GM23338 (cell line): Measurements from ENCODE around the gene ATXN7L1.

Source experiments
- CREB1 ChIP-seq: fragments of 250-450 bp; sonication (Bioruptor Pico); IDR thresholded peaks from 2 replicates; pipeline ENCODE4 v1.5.0; 2020; ENCODE audit warnings: low read depth, mild to moderate bottlenecking, moderate library complexity
- CTCF ChIP-seq, 2 experiments: fragments of 200-600 bp in 1 of 2; sonication (generic) in 1 of 2; conservative IDR thresholded peaks; 2 replicates each; pipeline versions ENCODE4 v1.5.1 to v1.6.1; 2016 to 2017; ENCODE audit warnings: antibody characterized with exemption in 2 of 2, low read depth in 2 of 2, mild to moderate bottlenecking in 2 of 2, moderate library complexity in 1 of 2
- EZH2phosphoT487 ChIP-seq: fragments of 200-600 bp; sonication (generic); IDR thresholded peaks from one replicate; pipeline ENCODE4 v1.8.1; 2018; ENCODE audit warnings: antibody characterized with exemption; ENCODE audit not compliant: unreplicated experiment
- JUNB ChIP-seq: IDR thresholded peaks from one replicate; pipeline ENCODE4 v1.6.1; 2016; ENCODE audit warnings: antibody characterized with exemption; ENCODE audit not compliant: unreplicated experiment
- POLR2AphosphoS5 ChIP-seq: IDR thresholded peaks from 2 replicates; pipeline ENCODE4 v1.6.1; 2016; ENCODE audit warnings: antibody characterized with exemption, low read depth
- ZNF114 ChIP-seq: fragments of 250-450 bp; sonication (Bioruptor Pico); IDR thresholded peaks from 2 replicates; pipeline ENCODE4 v1.5.0; 2020; ENCODE audit warnings: mild to moderate bottlenecking, moderate library complexity
- TF ChIP-seq, protein P1 (sequence below): IDR thresholded peaks from one replicate; pipeline ENCODE4 v1.6.1; 2018; ENCODE audit warnings: antibody characterized with exemption; ENCODE audit not compliant: unreplicated experiment
- TF ChIP-seq, protein P2 (sequence below): IDR thresholded peaks from 2 replicates; pipeline ENCODE4 v1.6.1; 2016; ENCODE audit warnings: antibody characterized with exemption

- no peak for TF ChIP-seq CTCF (conservative IDR thresholded peaks at IDR 0.05; ENCODE audit: low read depth in 2 of 2)
- no peak for TF ChIP-seq ZNF114 (CRISPR knock-in tag)
- no peak for TF ChIP-seq CREB1 (CRISPR knock-in tag)
- no peak for TF ChIP-seq EZH2phosphoT487
- TF ChIP-seq POLR2AphosphoS5: no peak
- no peak for TF ChIP-seq JUNB
- TF ChIP-seq, protein P1, sequence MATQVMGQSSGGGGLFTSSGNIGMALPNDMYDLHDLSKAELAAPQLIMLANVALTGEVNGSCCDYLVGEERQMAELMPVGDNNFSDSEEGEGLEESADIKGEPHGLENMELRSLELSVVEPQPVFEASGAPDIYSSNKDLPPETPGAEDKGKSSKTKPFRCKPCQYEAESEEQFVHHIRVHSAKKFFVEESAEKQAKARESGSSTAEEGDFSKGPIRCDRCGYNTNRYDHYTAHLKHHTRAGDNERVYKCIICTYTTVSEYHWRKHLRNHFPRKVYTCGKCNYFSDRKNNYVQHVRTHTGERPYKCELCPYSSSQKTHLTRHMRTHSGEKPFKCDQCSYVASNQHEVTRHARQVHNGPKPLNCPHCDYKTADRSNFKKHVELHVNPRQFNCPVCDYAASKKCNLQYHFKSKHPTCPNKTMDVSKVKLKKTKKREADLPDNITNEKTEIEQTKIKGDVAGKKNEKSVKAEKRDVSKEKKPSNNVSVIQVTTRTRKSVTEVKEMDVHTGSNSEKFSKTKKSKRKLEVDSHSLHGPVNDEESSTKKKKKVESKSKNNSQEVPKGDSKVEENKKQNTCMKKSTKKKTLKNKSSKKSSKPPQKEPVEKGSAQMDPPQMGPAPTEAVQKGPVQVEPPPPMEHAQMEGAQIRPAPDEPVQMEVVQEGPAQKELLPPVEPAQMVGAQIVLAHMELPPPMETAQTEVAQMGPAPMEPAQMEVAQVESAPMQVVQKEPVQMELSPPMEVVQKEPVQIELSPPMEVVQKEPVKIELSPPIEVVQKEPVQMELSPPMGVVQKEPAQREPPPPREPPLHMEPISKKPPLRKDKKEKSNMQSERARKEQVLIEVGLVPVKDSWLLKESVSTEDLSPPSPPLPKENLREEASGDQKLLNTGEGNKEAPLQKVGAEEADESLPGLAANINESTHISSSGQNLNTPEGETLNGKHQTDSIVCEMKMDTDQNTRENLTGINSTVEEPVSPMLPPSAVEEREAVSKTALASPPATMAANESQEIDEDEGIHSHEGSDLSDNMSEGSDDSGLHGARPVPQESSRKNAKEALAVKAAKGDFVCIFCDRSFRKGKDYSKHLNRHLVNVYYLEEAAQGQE: no peak
- TF ChIP-seq, protein P2, sequence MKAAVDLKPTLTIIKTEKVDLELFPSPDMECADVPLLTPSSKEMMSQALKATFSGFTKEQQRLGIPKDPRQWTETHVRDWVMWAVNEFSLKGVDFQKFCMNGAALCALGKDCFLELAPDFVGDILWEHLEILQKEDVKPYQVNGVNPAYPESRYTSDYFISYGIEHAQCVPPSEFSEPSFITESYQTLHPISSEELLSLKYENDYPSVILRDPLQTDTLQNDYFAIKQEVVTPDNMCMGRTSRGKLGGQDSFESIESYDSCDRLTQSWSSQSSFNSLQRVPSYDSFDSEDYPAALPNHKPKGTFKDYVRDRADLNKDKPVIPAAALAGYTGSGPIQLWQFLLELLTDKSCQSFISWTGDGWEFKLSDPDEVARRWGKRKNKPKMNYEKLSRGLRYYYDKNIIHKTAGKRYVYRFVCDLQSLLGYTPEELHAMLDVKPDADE: no peak
Observed at GRCh38 chr7:105863876-105864275, 12.5 kb downstream of the ATXN7L1 start.
